NT2/D1 (cell line): ENCODE measurements around the gene CDC6.

ENCODE experiments used
- YY1 ChIP-seq: IDR thresholded peaks from 2 replicates; pipeline ENCODE4 v1.6.1; 2011; ENCODE audit not compliant: insufficient read length, insufficient read depth
- ZNF274 ChIP-seq: IDR thresholded peaks from 2 replicates; pipeline ENCODE4 v1.6.1; 2011; ENCODE audit warnings: mild to moderate bottlenecking, low read depth, low read length

GRCh38 chr17:40338058-40338457 lies 50.4 kb downstream of the CDC6 start:
- TF ChIP-seq ZNF274, result no peak
- no peak for TF ChIP-seq YY1
